NCI-H128 (cell line): Measurements from ENCODE around the gene RAB3GAP2.
"Not testable (repeated sequence)": the region's sequence is repeated elsewhere in the genome, so short reads cannot be mapped to it uniquely, and the experiment has no call there.

Experiments
- DNase-seq: peaks from one replicate; lab custom pipeline; 2025; ENCODE audit not compliant: unreplicated experiment; lab: John Stamatoyannopoulos, UW

The RAB3GAP2 gene

GRCh38 chr1:220243947-220244346 lies 28.3 kb downstream of the RAB3GAP2 start:
- DNase-seq: no peak

GRCh38 chr1:220241072-220241663 lies 31.1 kb downstream of the RAB3GAP2 start:
- no peak for DNase-seq

- no peak for DNase-seq
Measured at GRCh38 chr1:220239966-220240365, 32.3 kb downstream of the RAB3GAP2 start.

GRCh38 chr1:220239213-220239612 lies 33.0 kb downstream of the RAB3GAP2 start:
- DNase-seq: no peak

- not testable (repeated sequence) for DNase-seq
Measured at GRCh38 chr1:220236278-220236677, 36.0 kb downstream of the RAB3GAP2 start.

- DNase-seq: no peak
Measured at GRCh38 chr1:220235462-220235861, 36.8 kb downstream of the RAB3GAP2 start.

GRCh38 chr1:220233927-220234326 lies 38.3 kb downstream of the RAB3GAP2 start:
- DNase-seq: no peak

- DNase-seq: no peak
Measured at GRCh38 chr1:220229771-220230170, 42.5 kb downstream of the RAB3GAP2 start.

- DNase-seq: no peak
Measured at GRCh38 chr1:220227393-220227792, 44.9 kb downstream of the RAB3GAP2 start.

- no peak for DNase-seq
Measured at GRCh38 chr1:220226752-220227151, 45.5 kb downstream of the RAB3GAP2 start.

GRCh38 chr1:220225957-220226356 lies 46.3 kb downstream of the RAB3GAP2 start:
- no peak for DNase-seq

- no peak for DNase-seq
Measured at GRCh38 chr1:220224611-220225124, 47.6 kb downstream of the RAB3GAP2 start.

GRCh38 chr1:220224033-220224432 lies 48.2 kb downstream of the RAB3GAP2 start:
- no peak for DNase-seq

GRCh38 chr1:220222939-220223338 lies 49.3 kb downstream of the RAB3GAP2 start:
- DNase-seq: no peak

GRCh38 chr1:220221670-220222069 lies 50.6 kb downstream of the RAB3GAP2 start:
- peak; percentile 21 for DNase-seq

GRCh38 chr1:220221269-220221668 lies 51.0 kb downstream of the RAB3GAP2 start:
- DNase-seq: no peak

GRCh38 chr1:220220699-220221040 lies 51.6 kb downstream of the RAB3GAP2 start:
- DNase-seq: not testable (repeated sequence)

GRCh38 chr1:220219865-220220698 lies 52.2 kb downstream of the RAB3GAP2 start:
- no peak for DNase-seq

GRCh38 chr1:220219136-220219442 lies 53.2 kb downstream of the RAB3GAP2 start:
- DNase-seq: no peak

GRCh38 chr1:220218397-220219135 lies 53.7 kb downstream of the RAB3GAP2 start:
- DNase-seq: not testable (repeated sequence)

GRCh38 chr1:220217383-220217988 lies 54.8 kb downstream of the RAB3GAP2 start:
- DNase-seq: no peak
